Endothelial cell of umbilical vein (primary cell): ENCODE results near the gene USP6NL. TPM values are rescaled to one million over a fixed set of nuclear protein-coding genes. Genes with fewer than 3 reads are reported as not detected.

ENCODE experiments used
- BruUV-seq: library from RNA; stranded (reverse); fragments of 400-500 nt; replicated peaks from 2 replicates; lab custom pipeline; 2021; lab: Mats Ljungman, UMichigan
- CTCF ChIA-PET: fragments of 300-600, 350-600 bp; sonication (Branson Sonifier 250); formaldehyde crosslinking; loops from one replicate; lab custom pipeline; 2021; ENCODE audit warnings: antibody characterized with exemption, inconsistent platforms; lab: Charles Lee
- POLR2A ChIA-PET: fragments of 300-600, 350-600 bp; sonication (Branson Sonifier 250); formaldehyde crosslinking; loops from one replicate; lab custom pipeline; 2021; ENCODE audit warnings: antibody characterized with exemption, inconsistent platforms; lab: Charles Lee
- DNase-seq: peaks from one replicate; pipeline ENCODE4 v3.0.0-alpha.2; 2011; ENCODE audit warnings: low read depth, low spot score
- FAIRE-seq: peaks from 2 replicates; lab custom pipeline; 2011; peaks lifted over from hg19 to GRCh38; lab: Jason Lieb, UNC
- H2AFZ ChIP-seq: 2 replicates; pipeline ENCODE4 v1.6.0; 2012; ENCODE audit warnings: low read depth, low read length, control low read depth, inconsistent platforms
- H3K27ac ChIP-seq: 2 replicates; pipeline ENCODE4 v1.5.1; 2011; ENCODE audit warnings: low read depth, mild to moderate bottlenecking, control low read depth, low read length, moderate library complexity; ENCODE audit not compliant: insufficient read depth
- H3K27me3 ChIP-seq, 2 experiments: 2 replicates each; pipeline versions ENCODE4 v1.6.0 to v1.6.1; 2011; ENCODE audit warnings: low read length in 2 of 2, mixed read lengths in 1 of 2; ENCODE audit not compliant: control insufficient read depth in 2 of 2, insufficient read depth in 2 of 2
- H3K36me3 ChIP-seq, 2 experiments: 2 replicates in 1 of 2; 3 replicates in 1 of 2; pipeline ENCODE4 v1.5.1; 2011; ENCODE audit warnings: low read length in 2 of 2, mild to moderate bottlenecking in 1 of 2, moderate library complexity in 1 of 2; ENCODE audit not compliant: control insufficient read depth in 2 of 2, insufficient read depth in 2 of 2; ENCODE audit errors: extremely low read depth in 1 of 2
- H3K4me1 ChIP-seq: 3 replicates; pipeline ENCODE4 v1.5.1; 2011; ENCODE audit warnings: mild to moderate bottlenecking, low read length; ENCODE audit not compliant: control insufficient read depth, insufficient read depth; ENCODE audit errors: extremely low read depth
- H3K4me2 ChIP-seq: 2 replicates; pipeline ENCODE4 v1.6.1; 2011; ENCODE audit warnings: low read length, control low read depth, mixed read lengths; ENCODE audit not compliant: insufficient read depth
- H3K4me3 ChIP-seq, 3 experiments: fragments of 200-600 bp in 1 of 3; sonication (generic), shearing (Covaris generic) in 1 of 3; replicated peaks in 1 of 3; 2 replicates each; pipeline ENCODE4 v1.5.1; 2011 to 2016; ENCODE audit warnings: control low read depth in 3 of 3, low read length in 3 of 3, mild to moderate bottlenecking in 2 of 3, inconsistent platforms in 1 of 3, low read depth in 1 of 3, moderate library complexity in 1 of 3; ENCODE audit not compliant: insufficient read depth in 1 of 3
- H3K79me2 ChIP-seq: 2 replicates; pipeline ENCODE4 v1.6.0; 2012; ENCODE audit warnings: low read length, inconsistent platforms; ENCODE audit not compliant: control insufficient read depth, insufficient read depth
- H3K9ac ChIP-seq: replicated peaks from 2 replicates; pipeline ENCODE3; 2011; ENCODE audit warnings: low read length, control low read depth; ENCODE audit not compliant: insufficient read depth; ENCODE audit errors: extremely low read depth
- H3K9me1 ChIP-seq: replicated peaks from 3 replicates; pipeline ENCODE4 v1.6.0; 2011; ENCODE audit warnings: mild to moderate bottlenecking, low read length; ENCODE audit not compliant: control insufficient read depth, insufficient read depth; ENCODE audit errors: extremely low read depth
- H3K9me3 ChIP-seq: replicated peaks from 2 replicates; pipeline ENCODE4 v1.5.1; 2012; ENCODE audit warnings: low read length, inconsistent platforms; ENCODE audit not compliant: control insufficient read depth, insufficient read depth
- H4K20me1 ChIP-seq: replicated peaks from 2 replicates; pipeline ENCODE3; 2011; ENCODE audit warnings: mild to moderate bottlenecking, low read length; ENCODE audit not compliant: control insufficient read depth, insufficient read depth; ENCODE audit errors: extremely low read depth
- EZH2 ChIP-seq: IDR thresholded peaks from 2 replicates; pipeline ENCODE4 v1.6.1; 2012; ENCODE audit warnings: borderline replicate concordance, low read depth, mild to moderate bottlenecking, moderate library complexity, low read length, inconsistent platforms; ENCODE audit not compliant: severe bottlenecking
- FOS ChIP-seq: IDR thresholded peaks from 2 replicates; pipeline ENCODE4 v1.6.1; 2011; ENCODE audit warnings: mild to moderate bottlenecking, low read length, moderate library complexity, borderline replicate concordance; ENCODE audit not compliant: insufficient read depth
- GATA2 ChIP-seq: IDR thresholded peaks from 2 replicates; pipeline ENCODE4 v1.7.0; 2011; ENCODE audit warnings: low read depth, mild to moderate bottlenecking, moderate library complexity, mixed read lengths, low read length; ENCODE audit not compliant: insufficient read length, insufficient read depth
- JUN ChIP-seq: IDR thresholded peaks from 2 replicates; pipeline ENCODE4 v1.6.1; 2011; ENCODE audit warnings: borderline replicate concordance, low read depth; ENCODE audit not compliant: insufficient read length, insufficient read depth
- MAX ChIP-seq: IDR thresholded peaks from 2 replicates; pipeline ENCODE4 v1.6.1; 2011; ENCODE audit not compliant: insufficient read depth, insufficient read length
- MYC ChIP-seq: IDR thresholded peaks from one replicate; pipeline ENCODE4 v1.6.1; 2011; ENCODE audit warnings: mild to moderate bottlenecking, low read depth, low read length
- POLR2A ChIP-seq: IDR thresholded peaks from 2 replicates; pipeline ENCODE4 v1.6.1; 2012; ENCODE audit warnings: low read depth, mild to moderate bottlenecking, control low read depth, low read length
- POLR2AphosphoS5 ChIP-seq: IDR thresholded peaks from 2 replicates; pipeline ENCODE4 v1.6.1; 2012; ENCODE audit warnings: low read depth, mild to moderate bottlenecking, control low read depth, low read length, moderate library complexity; ENCODE audit not compliant: insufficient read depth
- dilution Hi-C: fragments of 300-500 bp; cut with MboI; formaldehyde crosslinking; loops from one replicate; pipeline ENCODE4 v1.15.0; 2019; ENCODE audit warnings: low sequenced_read_pairs; ENCODE audit not compliant: extremely low pct_ligation_motif_present
- intact Hi-C: fragments of 100-400 bp; cut with micrococcal nuclease; formaldehyde crosslinking; loops from one replicate; pipeline ENCODE4 v1.10.0; 2022
- polyA plus RNA-seq, 4 experiments: library from polyadenylated mRNA; depleted of rRNA in 3 of 4; stranded (reverse) in 3 of 4; unstranded in 1 of 4; fragments of >200 nt; gene quantifications; 2 replicates each; pipeline versions ENCODE4 v1.2.1 to v1.2.3, GENCODE V29; 2011 to 2012; ENCODE audit warnings: missing spikeins in 1 of 4
- total RNA-seq: library from RNA; stranded (reverse); gene quantifications from 2 replicates; pipeline ENCODE4 v1.2.3, GENCODE V29; 2021
- TF ChIP-seq, protein P1 (sequence below), 2 donors: IDR thresholded peaks; 1 replicate in 1 of 2; 2 replicates in 1 of 2; pipeline ENCODE4 v1.5.1; 2011; ENCODE audit warnings: low read length in 2 of 2, mild to moderate bottlenecking in 2 of 2, moderate library complexity in 2 of 2, control low read depth in 1 of 2, inconsistent platforms in 1 of 2, low read depth in 1 of 2; ENCODE audit not compliant: insufficient read depth in 1 of 2; ENCODE audit errors: extremely low read depth in 1 of 2

The USP6NL gene
- total and polyA plus RNA-seq, 2 donors (not counting 3 experiments of a cell fraction or from before 2014, with no cell fraction given), result 13.5 to 29.2 TPM

- dilution Hi-C loops (no loop called here), intact Hi-C loops (no loop called here)
- no peaks in the 10 kb centered on the region for H3K4me1 ChIP-seq
- peaks cover 42% of the 10 kb centered on the region for H3K79me2 ChIP-seq
- FAIRE-seq (no peak), DNase-seq (no peak)
- H4K20me1 ChIP-seq, result peaks cover 4% of the 10 kb centered on the region
- POLR2A ChIA-PET, result no interaction called here
- no peaks in the 10 kb centered on the region for H3K27me3 ChIP-seq
- no peak overlapping the region for H3K4me3 ChIP-seq
- CTCF ChIA-PET, result interaction anchor here (0.6 to 1.0 kb wide), 2 partner anchors 87 to 162 kb away, joined by 3 read pairs; no protein-coding TSS in a partner anchor
- H2AFZ ChIP-seq, result no peak overlapping the region
- H3K27ac ChIP-seq, result no peak overlapping the region
- no peaks in the 10 kb centered on the region for H3K9me1 ChIP-seq
- BruUV-seq, result no TSS peak
- no peaks in the 10 kb centered on the region for H3K9me3 ChIP-seq
- no peak for TF ChIP-seq JUN
- no peaks in the 10 kb centered on the region for H3K36me3 ChIP-seq
- H3K4me2 ChIP-seq, result no peak overlapping the region
- H3K9ac ChIP-seq, result no peak overlapping the region
Observed at GRCh38 chr10:11562888-11563287, 48.6 kb downstream of the USP6NL start.

DNA sequence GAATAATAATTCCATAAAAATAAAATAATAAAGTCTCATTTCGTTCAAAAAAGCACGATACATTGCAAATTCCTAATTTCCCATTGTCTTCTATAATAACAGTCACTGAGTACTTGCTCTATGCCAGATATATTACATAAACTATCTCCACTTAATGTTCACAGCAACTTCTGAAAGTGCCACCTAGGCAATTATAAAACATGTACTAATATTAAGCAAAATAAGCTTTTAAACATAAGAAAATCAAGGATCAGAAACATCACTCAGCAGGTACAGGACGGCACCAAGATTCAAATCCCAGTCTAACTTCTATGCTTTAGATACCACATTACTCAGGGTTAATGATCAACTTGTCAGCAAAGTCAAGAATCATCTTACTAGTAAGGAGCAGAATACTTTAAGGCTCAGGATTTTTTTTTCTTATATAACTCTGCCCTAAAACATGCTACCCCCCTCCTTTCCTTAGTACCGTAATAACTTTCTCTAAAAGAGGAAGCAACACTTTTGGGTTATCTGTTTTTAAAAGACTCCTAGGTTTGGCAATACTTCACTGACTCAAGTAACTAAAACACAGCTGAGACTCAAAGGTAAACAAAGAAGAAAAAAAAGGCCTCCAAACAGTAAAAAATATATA lies 51.3 kb downstream of the USP6NL start:
- no TSS peak for BruUV-seq
- H3K4me3 ChIP-seq, result no peak overlapping the region
- no peaks in the 10 kb centered on the region for H3K9me1 ChIP-seq
- H3K79me2 ChIP-seq, result peaks cover 42% of the 10 kb centered on the region
- FAIRE-seq (no peak), DNase-seq (peak; percentile 28)
- H3K4me1 ChIP-seq, result no peaks in the 10 kb centered on the region
- dilution Hi-C loops (no loop called here), intact Hi-C loops (no loop called here)
- CTCF ChIA-PET, result interaction anchor here (0.9 to 1.2 kb wide), 3 partner anchors 15 to 198 kb away, joined by 3 to 5 read pairs (median 3); no protein-coding TSS in a partner anchor
- no peaks in the 10 kb centered on the region for H3K9me3 ChIP-seq
- TF ChIP-seq EZH2 (no peak), GATA2 (no peak), MYC (no peak), FOS (no peak), MAX (no peak), JUN (no peak), POLR2A (no peak), POLR2AphosphoS5 (no peak)
- TF ChIP-seq, protein P1, sequence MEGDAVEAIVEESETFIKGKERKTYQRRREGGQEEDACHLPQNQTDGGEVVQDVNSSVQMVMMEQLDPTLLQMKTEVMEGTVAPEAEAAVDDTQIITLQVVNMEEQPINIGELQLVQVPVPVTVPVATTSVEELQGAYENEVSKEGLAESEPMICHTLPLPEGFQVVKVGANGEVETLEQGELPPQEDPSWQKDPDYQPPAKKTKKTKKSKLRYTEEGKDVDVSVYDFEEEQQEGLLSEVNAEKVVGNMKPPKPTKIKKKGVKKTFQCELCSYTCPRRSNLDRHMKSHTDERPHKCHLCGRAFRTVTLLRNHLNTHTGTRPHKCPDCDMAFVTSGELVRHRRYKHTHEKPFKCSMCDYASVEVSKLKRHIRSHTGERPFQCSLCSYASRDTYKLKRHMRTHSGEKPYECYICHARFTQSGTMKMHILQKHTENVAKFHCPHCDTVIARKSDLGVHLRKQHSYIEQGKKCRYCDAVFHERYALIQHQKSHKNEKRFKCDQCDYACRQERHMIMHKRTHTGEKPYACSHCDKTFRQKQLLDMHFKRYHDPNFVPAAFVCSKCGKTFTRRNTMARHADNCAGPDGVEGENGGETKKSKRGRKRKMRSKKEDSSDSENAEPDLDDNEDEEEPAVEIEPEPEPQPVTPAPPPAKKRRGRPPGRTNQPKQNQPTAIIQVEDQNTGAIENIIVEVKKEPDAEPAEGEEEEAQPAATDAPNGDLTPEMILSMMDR (IDR thresholded peaks at IDR 0.05; ENCODE audit: extremely low read depth in 1 of 2, insufficient read depth in 1 of 2, low read depth in 1 of 2, low read length in 2 of 2), result no peak
- H2AFZ ChIP-seq, result no peak overlapping the region
- H3K36me3 ChIP-seq, result no peaks in the 10 kb centered on the region
- H4K20me1 ChIP-seq, result peaks cover 6% of the 10 kb centered on the region
- H3K27me3 ChIP-seq, result no peaks in the 10 kb centered on the region
- no peak overlapping the region for H3K27ac ChIP-seq
- POLR2A ChIA-PET, result no interaction called here
- no peak overlapping the region for H3K9ac ChIP-seq
- no peak overlapping the region for H3K4me2 ChIP-seq
